H9 (cell line): ENCODE data around the gene AK9. TPM values are rescaled to one million over a fixed set of nuclear protein-coding genes. Genes with fewer than 3 reads are reported as not detected.

Source experiments
- DNase-seq: peaks from one replicate; pipeline ENCODE4 v3.0.0-alpha.2; 2017
- H2AFZ ChIP-seq: one replicate; pipeline ENCODE4 v1.6.1; 2013; ENCODE audit warnings: mild to moderate bottlenecking, low read length, control low read depth, moderate library complexity
- H2AK5ac ChIP-seq: 2 replicates; pipeline ENCODE4 v1.6.1; 2013; ENCODE audit warnings: low read length, control low read depth, mixed read lengths; ENCODE audit not compliant: insufficient read length
- H2BK120ac ChIP-seq: one replicate; pipeline ENCODE4 v1.6.1; 2013; ENCODE audit warnings: low read depth, mild to moderate bottlenecking, low read length, control low read depth, inconsistent platforms; ENCODE audit not compliant: poor library complexity, severe bottlenecking
- H2BK12ac ChIP-seq: 2 replicates; pipeline ENCODE4 v1.6.1; 2013; ENCODE audit warnings: low read length, control low read depth, mixed read lengths, low read depth; ENCODE audit not compliant: insufficient read length
- H2BK15ac ChIP-seq: 2 replicates; pipeline ENCODE4 v1.6.1; 2013; ENCODE audit warnings: low read depth, low read length, control low read depth
- H2BK20ac ChIP-seq: one replicate; pipeline ENCODE4 v1.6.1; 2013; ENCODE audit warnings: low read depth, mild to moderate bottlenecking, low read length, control low read depth, inconsistent platforms; ENCODE audit not compliant: poor library complexity, severe bottlenecking
- H2BK5ac ChIP-seq: 2 replicates; pipeline ENCODE4 v1.6.1; 2013; ENCODE audit warnings: low read length, control low read depth, mixed read lengths; ENCODE audit not compliant: insufficient read length
- H3K14ac ChIP-seq: 2 replicates; pipeline ENCODE4 v1.6.1; 2013; ENCODE audit warnings: low read length, control low read depth; ENCODE audit not compliant: insufficient read depth
- H3K18ac ChIP-seq: 2 replicates; pipeline ENCODE4 v1.6.1; 2013; ENCODE audit warnings: low read depth, mild to moderate bottlenecking, mixed read lengths, low read length, control low read depth; ENCODE audit not compliant: insufficient read length
- H3K23ac ChIP-seq: 2 replicates; pipeline ENCODE4 v1.6.1; 2013; ENCODE audit warnings: low read length, control low read depth, mixed read lengths, low read depth; ENCODE audit not compliant: insufficient read length
- H3K23me2 ChIP-seq: 2 replicates; pipeline ENCODE4 v1.6.1; 2013; ENCODE audit warnings: low read depth, mild to moderate bottlenecking, mixed read lengths, low read length, control low read depth; ENCODE audit not compliant: insufficient read length, poor library complexity, severe bottlenecking
- H3K27ac ChIP-seq: 2 replicates; pipeline ENCODE4 v1.5.1; 2013; ENCODE audit warnings: low read length, control low read depth, mixed read lengths, low read depth; ENCODE audit not compliant: insufficient read length
- H3K27me3 ChIP-seq: 2 replicates; pipeline ENCODE4 v1.6.1; 2013; ENCODE audit warnings: low read length, control low read depth, inconsistent platforms; ENCODE audit not compliant: insufficient read depth
- H3K4ac ChIP-seq: 2 replicates; pipeline ENCODE4 v1.6.1; 2013; ENCODE audit warnings: low read depth, mild to moderate bottlenecking, control low read depth, inconsistent platforms, low read length, moderate library complexity
- H3K4me1 ChIP-seq: 2 replicates; pipeline ENCODE4 v1.6.1; 2013; ENCODE audit warnings: low read length, control low read depth, inconsistent platforms; ENCODE audit not compliant: insufficient read depth
- H3K4me2 ChIP-seq: 2 replicates; pipeline ENCODE4 v1.6.1; 2013; ENCODE audit warnings: low read length, control low read depth, mixed read lengths; ENCODE audit not compliant: insufficient read length, insufficient read depth
- H3K56ac ChIP-seq: 2 replicates; pipeline ENCODE4 v1.6.1; 2013; ENCODE audit warnings: low read depth, mild to moderate bottlenecking, mixed read lengths, low read length, control low read depth; ENCODE audit not compliant: insufficient read length
- H3K79me1 ChIP-seq: 2 replicates; pipeline ENCODE4 v1.6.1; 2013; ENCODE audit warnings: low read depth, mild to moderate bottlenecking, moderate library complexity, low read length, control low read depth, inconsistent platforms; ENCODE audit not compliant: insufficient read depth, poor library complexity, severe bottlenecking
- H3K79me2 ChIP-seq: 2 replicates; pipeline ENCODE4 v1.6.1; 2013; ENCODE audit warnings: low read length, control low read depth, inconsistent platforms; ENCODE audit not compliant: insufficient read depth
- H3K9ac ChIP-seq: 2 replicates; pipeline ENCODE4 v1.6.1; 2013; ENCODE audit warnings: low read length, control low read depth, mixed read lengths; ENCODE audit not compliant: insufficient read length; ENCODE audit errors: extremely low read depth
- H3K9me3 ChIP-seq: one replicate; pipeline ENCODE4 v1.6.1; 2013; ENCODE audit warnings: low read depth, low read length, inconsistent platforms; ENCODE audit not compliant: control insufficient read depth
- H3T11ph ChIP-seq: one replicate; pipeline ENCODE4 v1.6.1; 2013; ENCODE audit warnings: mild to moderate bottlenecking, low read length, control low read depth, inconsistent platforms
- H4K20me1 ChIP-seq: one replicate; pipeline ENCODE4 v1.6.1; 2013; ENCODE audit not compliant: control insufficient read depth, insufficient read length, insufficient read depth
- H4K5ac ChIP-seq: 2 replicates; pipeline ENCODE4 v1.6.1; 2013; ENCODE audit warnings: low read depth, mild to moderate bottlenecking, mixed read lengths, low read length, control low read depth; ENCODE audit not compliant: insufficient read length
- H4K8ac ChIP-seq: replicated peaks from 2 replicates; pipeline ENCODE4 v1.6.1; 2013; ENCODE audit warnings: low read length, control low read depth, mixed read lengths, low read depth; ENCODE audit not compliant: insufficient read length
- H4K91ac ChIP-seq: 2 replicates; pipeline ENCODE4 v1.6.1; 2013; ENCODE audit warnings: low read depth, mild to moderate bottlenecking, moderate library complexity, mixed read lengths, low read length, control low read depth; ENCODE audit not compliant: insufficient read length
- H3K27ac Mint-ChIP-seq, 3 experiments: 2 replicates in 2 of 3; 3 replicates in 1 of 3; pipeline ENCODE4 v1.8.0; 2020 to 2021; ENCODE audit warnings: mixed read lengths in 3 of 3, mild to moderate bottlenecking in 1 of 3, moderate library complexity in 1 of 3
- H3K27me3 Mint-ChIP-seq: 2 replicates; pipeline ENCODE4 v1.8.0; 2021; ENCODE audit warnings: low read depth, mild to moderate bottlenecking, moderate library complexity, mixed read lengths
- H3K36me3 Mint-ChIP-seq, 3 experiments: 2 replicates in 2 of 3; 3 replicates in 1 of 3; pipeline ENCODE4 v1.8.0; 2020 to 2021; ENCODE audit warnings: low read depth in 3 of 3, mixed read lengths in 3 of 3; ENCODE audit not compliant: insufficient read depth in 1 of 3
- H3K4me1 Mint-ChIP-seq, 2 experiments: 2 replicates each; pipeline ENCODE4 v1.8.0; 2020; ENCODE audit warnings: mixed read lengths in 2 of 2
- H3K4me3 Mint-ChIP-seq, 2 experiments: 2 replicates in 1 of 2; 3 replicates in 1 of 2; pipeline ENCODE4 v1.8.0; 2020 to 2021; ENCODE audit warnings: mild to moderate bottlenecking in 2 of 2, mixed read lengths in 2 of 2, moderate library complexity in 1 of 2
- H3K9me3 Mint-ChIP-seq, 2 experiments: 2 replicates in 1 of 2; 3 replicates in 1 of 2; pipeline ENCODE4 v1.8.0; 2020; ENCODE audit warnings: mild to moderate bottlenecking in 2 of 2, mixed read lengths in 2 of 2, moderate library complexity in 1 of 2
- CTCF ChIP-seq: fragments of 200-600 bp; sonication (generic); conservative IDR thresholded peaks from 3 replicates; pipeline ENCODE4 v1.8.0; 2021; ENCODE audit warnings: antibody characterized with exemption, mild to moderate bottlenecking
- WGBS: extraction: QIAGEN DNeasy Blood & Tissue Kit; methylation state at CpG from one replicate; pipeline ENCODE4 v1.1.7; 2013; ENCODE audit warnings: missing lambda C conversion rate, low lambda C conversion rate, mixed read lengths; ENCODE audit not compliant: insufficient read length; ENCODE audit errors: extremely low coverage; 5-methylcytosine and 5-hydroxymethylcytosine counted together
- total RNA-seq: library from RNA; stranded (reverse); gene quantifications from 2 replicates; pipeline ENCODE4 v1.2.1, GENCODE V29; 2021

AK9 gene
- total RNA-seq, 1 experiment from 2014 or later = 2.3 TPM

GRCh38 chr6:109714611-109715010, 23.6 kb upstream of the AK9 start:
- no peak overlapping the region for H3K27ac Mint-ChIP-seq
- H2BK12ac ChIP-seq = no peak overlapping the region
- H3K27me3 ChIP-seq = no peaks in the 10 kb centered on the region
- no peak for DNase-seq
- H3K4me1 Mint-ChIP-seq = peaks cover under 1 to 5% of the 10 kb centered on the region in 2 experiments; a peak in 3 of 4 replicates
- no peak for TF ChIP-seq CTCF
- H4K5ac ChIP-seq = no peak overlapping the region
- no peak overlapping the region for H3K56ac ChIP-seq
- no peak overlapping the region for H2AK5ac ChIP-seq
- no peaks in the 10 kb centered on the region for H3K27me3 Mint-ChIP-seq
- H3K9ac ChIP-seq = no peak overlapping the region
- no peaks in the 10 kb centered on the region for H4K20me1 ChIP-seq
- no peaks in the 10 kb centered on the region for H3K4me1 ChIP-seq
- H2BK5ac ChIP-seq = no peak overlapping the region
- no peaks in the 10 kb centered on the region for H3K23me2 ChIP-seq
- H2BK20ac ChIP-seq = no peak overlapping the region
- no peaks in the 10 kb centered on the region; the same call in 1 of the 2 replicates for H3K79me2 ChIP-seq
- H3K79me1 ChIP-seq = no peaks in the 10 kb centered on the region
- no peak overlapping the region for H3K4ac ChIP-seq
- H3K18ac ChIP-seq = no peak overlapping the region
- H3K23ac ChIP-seq = no peak overlapping the region
- no CpG with 5 or more reads among the region's 1 CpG for WGBS
- no peak overlapping the region for H3K4me3 Mint-ChIP-seq
- H3K9me3 Mint-ChIP-seq = peaks cover 0 to 3% of the 10 kb centered on the region in 2 experiments; a peak in 2 of 5 replicates
- no peak overlapping the region for H4K8ac ChIP-seq
- H3K14ac ChIP-seq = no peak overlapping the region
- no peak overlapping the region for H3K27ac ChIP-seq
- no peak overlapping the region for H2BK120ac ChIP-seq
- no peak overlapping the region for H3T11ph ChIP-seq
- no peak overlapping the region for H4K91ac ChIP-seq
- no peak overlapping the region for H2AFZ ChIP-seq
- H3K36me3 Mint-ChIP-seq = peaks cover 3 to 20% (median 10%) of the 10 kb centered on the region in 3 experiments; a peak in 6 of 7 replicates
- no peak overlapping the region for H2BK15ac ChIP-seq
- H3K9me3 ChIP-seq = no peaks in the 10 kb centered on the region
- H3K4me2 ChIP-seq = no peak overlapping the region
